Esophagus (tissue), 2 donors: ENCODE measurements around the gene SYTL3. TPM values are rescaled to one million over a fixed set of nuclear protein-coding genes. Genes with fewer than 3 reads are reported as not detected.
"Not testable (repeated sequence)": the region's sequence is repeated elsewhere in the genome, so short reads cannot be mapped to it uniquely, and the experiment has no call there.

Experiments
- H3K27ac ChIP-seq, 2 donors: one replicate each; pipeline ENCODE4 v1.5.1; 2013; ENCODE audit warnings: low read depth in 2 of 2, mild to moderate bottlenecking in 2 of 2, inconsistent platforms in 1 of 2, low read length in 1 of 2, moderate library complexity in 1 of 2
- H3K27me3 ChIP-seq, 2 donors: one replicate each; pipeline ENCODE4 v1.6.1; 2013; ENCODE audit warnings: low read length in 2 of 2, control low read depth in 1 of 2, mild to moderate bottlenecking in 1 of 2; ENCODE audit not compliant: insufficient read depth in 2 of 2, control insufficient read depth in 1 of 2
- H3K36me3 ChIP-seq, 2 donors: one replicate each; pipeline ENCODE4 v1.6.1; 2013; ENCODE audit warnings: low read length in 1 of 2; ENCODE audit not compliant: control insufficient read depth in 2 of 2, insufficient read depth in 2 of 2
- H3K4me1 ChIP-seq, 2 donors: one replicate each; pipeline ENCODE4 v1.6.1; 2013; ENCODE audit warnings: low read length in 1 of 2; ENCODE audit not compliant: control insufficient read depth in 2 of 2, insufficient read depth in 2 of 2
- H3K4me3 ChIP-seq, 2 donors: one replicate each; pipeline ENCODE4 v1.5.1; 2013; ENCODE audit warnings: low read length in 2 of 2, mild to moderate bottlenecking in 2 of 2, low read depth in 1 of 2, moderate library complexity in 1 of 2
- H3K9me3 ChIP-seq, 2 donors: one replicate each; pipeline ENCODE4 v1.6.1; 2013; ENCODE audit warnings: mild to moderate bottlenecking in 2 of 2, low read depth in 1 of 2, low read length in 1 of 2, moderate library complexity in 1 of 2; ENCODE audit not compliant: control insufficient read depth in 2 of 2, insufficient read depth in 1 of 2
- WGBS, 2 donors: extraction: QIAGEN DNeasy Blood & Tissue Kit; methylation state at CpG; one replicate each; pipeline ENCODE4 v1.1.7; 2013; 5-methylcytosine and 5-hydroxymethylcytosine counted together
- polyA plus RNA-seq, 2 donors: library from polyadenylated mRNA; stranded (reverse); fragments of 200-250 nt; gene quantifications; one replicate each; pipeline ENCODE4 v1.2.3, GENCODE V29; 2013
- donor health status: healthy with polysubstance abuse.
- donor health status: Bipolar disorder and iron deficiency.

Gene SYTL3
- polyA plus RNA-seq, 2 donors: 2.4 to 2.6 TPM

- H3K27ac ChIP-seq: no peak overlapping the region
- H3K9me3 ChIP-seq: no peaks in the 10 kb centered on the region
- WGBS, 2 donors: 90 to 91% methylated on average over 13 of the region's 13 CpGs
- H3K36me3 ChIP-seq: peaks cover 6 to 33% of the 10 kb centered on the region in 2 donors
- no peak overlapping the region for H3K4me3 ChIP-seq
- no peaks in the 10 kb centered on the region for H3K4me1 ChIP-seq
- no peaks in the 10 kb centered on the region for H3K27me3 ChIP-seq
These were observed 40.2 kb upstream of the SYTL3 start for GRCh38 chr6:158609455-158610155.

GRCh38 chr6:158610319-158610968, 39.4 kb upstream of the SYTL3 start:
- Histone ChIP-seq H3K27me3 (no peaks in the 10 kb centered on the region), H3K4me1 (no peaks in the 10 kb centered on the region), H3K27ac (no peak overlapping the region), H3K9me3 (no peaks in the 10 kb centered on the region), H3K36me3 (peaks cover 6 to 33% of the 10 kb centered on the region in 2 donors), H3K4me3 (no peak overlapping the region)
- WGBS, 2 donors: 79% methylated on average over 9 of the region's 9 CpGs

- H3K9me3 ChIP-seq: no peaks in the 10 kb centered on the region
- H3K4me3 ChIP-seq: no peak overlapping the region
- no peaks in the 10 kb centered on the region for H3K27me3 ChIP-seq
- no peak overlapping the region for H3K27ac ChIP-seq
- H3K36me3 ChIP-seq: peaks cover 6 to 33% of the 10 kb centered on the region in 2 donors
- WGBS, 2 donors: 84 to 92% methylated on average over 3 of the region's 3 CpGs
- no peaks in the 10 kb centered on the region for H3K4me1 ChIP-seq
These were observed 38.8 kb upstream of the SYTL3 start for GRCh38 chr6:158611039-158611438.

GRCh38 chr6:158611541-158612370, 38.1 kb upstream of the SYTL3 start:
- no peaks in the 10 kb centered on the region for H3K9me3 ChIP-seq
- no peaks in the 10 kb centered on the region for H3K27me3 ChIP-seq
- no peak overlapping the region for H3K4me3 ChIP-seq
- no peaks in the 10 kb centered on the region for H3K4me1 ChIP-seq
- peaks cover 6 to 30% of the 10 kb centered on the region in 2 donors for H3K36me3 ChIP-seq
- H3K27ac ChIP-seq: no peak overlapping the region
- 74 to 80% methylated on average over 14 of the region's 14 CpGs for WGBS, 2 donors

- 97 to 100% methylated on average over 3 of the region's 3 CpGs for WGBS, 2 donors
- peaks cover 2 to 13% of the 10 kb centered on the region in 2 donors for H3K36me3 ChIP-seq
- not testable (repeated sequence) for H3K4me1 ChIP-seq, H3K27me3 ChIP-seq, H3K27ac ChIP-seq, H3K9me3 ChIP-seq, H3K4me3 ChIP-seq
These were observed 35.2 kb upstream of the SYTL3 start for GRCh38 chr6:158614606-158615005.

GRCh38 chr6:158618289-158618688, 31.6 kb upstream of the SYTL3 start:
- H3K27me3 ChIP-seq, H3K9me3 ChIP-seq, H3K4me3 ChIP-seq, H3K27ac ChIP-seq, H3K4me1 ChIP-seq: not testable (repeated sequence)
- 94 to 95% methylated on average over 3 of the region's 3 CpGs for WGBS, 2 donors
- peaks cover 0 to 20% of the 10 kb centered on the region in 2 donors for H3K36me3 ChIP-seq

GRCh38 chr6:158619922-158620801, 29.7 kb upstream of the SYTL3 start:
- H3K27ac ChIP-seq: no peak overlapping the region
- peaks cover 0 to 27% of the 10 kb centered on the region in 2 donors for H3K36me3 ChIP-seq
- no peaks in the 10 kb centered on the region for H3K27me3 ChIP-seq
- H3K4me1 ChIP-seq: no peaks in the 10 kb centered on the region
- no peak overlapping the region for H3K4me3 ChIP-seq
- H3K9me3 ChIP-seq: no peaks in the 10 kb centered on the region
- 87 to 90% methylated on average over 17 of the region's 17 CpGs for WGBS, 2 donors

- 87 to 89% methylated on average over 13 of the region's 13 CpGs for WGBS, 2 donors
- H3K36me3 ChIP-seq: peaks cover 5 to 35% of the 10 kb centered on the region in 2 donors
- no peaks in the 10 kb centered on the region for H3K4me1 ChIP-seq
- H3K27ac ChIP-seq: no peak overlapping the region
- H3K9me3 ChIP-seq: no peaks in the 10 kb centered on the region
- no peaks in the 10 kb centered on the region for H3K27me3 ChIP-seq
- H3K4me3 ChIP-seq: no peak overlapping the region
These were observed 28.7 kb upstream of the SYTL3 start for GRCh38 chr6:158620963-158621693.
